A673 (cell line): Measurements from ENCODE around the gene RNF213. TPM values are rescaled to one million over a fixed set of nuclear protein-coding genes. Genes with fewer than 3 reads are reported as not detected.

Experiments
- BruUV-seq: library from RNA; stranded (reverse); fragments of 400-500 nt; replicated peaks from 2 replicates; lab custom pipeline; 2021; lab: Mats Ljungman, UMichigan
- CTCF ChIA-PET: fragments of 300-600 bp; sonication (Branson Sonifier 250); formaldehyde crosslinking; loops from one replicate; lab custom pipeline; 2022; ENCODE audit warnings: antibody characterized with exemption; lab: Charles Lee
- POLR2A ChIA-PET: fragments of 300-600 bp; sonication (Branson Sonifier 250); formaldehyde crosslinking; loops from one replicate; lab custom pipeline; 2022; ENCODE audit warnings: antibody characterized with exemption; ENCODE audit not compliant: low non-redundant PET; lab: Charles Lee
- DNase-seq: peaks from one replicate; pipeline ENCODE4 v3.0.0-alpha.2; 2015; ENCODE audit warnings: low spot score
- H3K27ac ChIP-seq: fragments of 200-600 bp; sonication (generic); 2 replicates; pipeline ENCODE4 v1.5.1; 2016; ENCODE audit warnings: mixed run types, low read depth, mild to moderate bottlenecking, mixed read lengths, antibody characterized with exemption, low read length; ENCODE audit not compliant: poor library complexity, severe bottlenecking
- H3K27me3 ChIP-seq: fragments of 200-600 bp; sonication (generic); replicated peaks from 2 replicates; pipeline ENCODE4 v1.6.1; 2017; ENCODE audit warnings: mixed run types, low read depth, mild to moderate bottlenecking, mixed read lengths, antibody characterized with exemption, low read length; ENCODE audit not compliant: insufficient read depth, poor library complexity
- H3K36me3 ChIP-seq: fragments of 200-600 bp; sonication (generic); 2 replicates; pipeline ENCODE4 v1.6.1; 2016; ENCODE audit warnings: mixed run types, mild to moderate bottlenecking, mixed read lengths, antibody characterized with exemption, low read length; ENCODE audit not compliant: insufficient read depth, poor library complexity, severe bottlenecking
- H3K4me1 ChIP-seq: fragments of 200-600 bp; sonication (generic); 2 replicates; pipeline ENCODE4 v1.6.1; 2017; ENCODE audit warnings: mixed run types, mild to moderate bottlenecking, mixed read lengths, antibody characterized with exemption, low read length; ENCODE audit not compliant: insufficient read depth, poor library complexity, severe bottlenecking
- H3K4me3 ChIP-seq: fragments of 200-600 bp; sonication (generic); 2 replicates; pipeline ENCODE4 v1.5.1; 2016; ENCODE audit warnings: low read depth, mixed run types, mild to moderate bottlenecking, mixed read lengths, low read length; ENCODE audit not compliant: poor library complexity, severe bottlenecking
- H3K9me3 ChIP-seq: fragments of 200-600 bp; sonication (generic); 2 replicates; pipeline ENCODE4 v1.6.1; 2016; ENCODE audit warnings: mixed run types, low read depth, mild to moderate bottlenecking, mixed read lengths, antibody characterized with exemption, low read length; ENCODE audit not compliant: poor library complexity, severe bottlenecking
- CTCF ChIP-seq: fragments of 300-800, 200-600 bp; sonication (generic); conservative IDR thresholded peaks from 2 replicates; pipeline ENCODE4 v1.5.1; 2017; ENCODE audit warnings: low read depth, mild to moderate bottlenecking, antibody characterized with exemption, low read length, moderate library complexity, mixed read lengths
- EZH2 ChIP-seq: fragments of 200-600 bp; sonication (generic); IDR thresholded peaks from 2 replicates; pipeline ENCODE4 v1.6.1; 2017; ENCODE audit warnings: borderline replicate concordance, low read depth, mild to moderate bottlenecking, mixed read lengths, antibody characterized with exemption, low read length; ENCODE audit not compliant: poor library complexity, severe bottlenecking
- intact Hi-C: fragments of 100-400 bp; cut with micrococcal nuclease; formaldehyde crosslinking; loops from one replicate; pipeline ENCODE4 v1.10.0; 2022; ENCODE audit not compliant: unreplicated experiment
- total RNA-seq: library from RNA; stranded (reverse); gene quantifications from 2 replicates; pipeline ENCODE4 v1.2.3, GENCODE V29; 2021

The RNF213 gene
- total RNA-seq, 1 experiment from 2014 or later, result 78.0 TPM

DNA sequence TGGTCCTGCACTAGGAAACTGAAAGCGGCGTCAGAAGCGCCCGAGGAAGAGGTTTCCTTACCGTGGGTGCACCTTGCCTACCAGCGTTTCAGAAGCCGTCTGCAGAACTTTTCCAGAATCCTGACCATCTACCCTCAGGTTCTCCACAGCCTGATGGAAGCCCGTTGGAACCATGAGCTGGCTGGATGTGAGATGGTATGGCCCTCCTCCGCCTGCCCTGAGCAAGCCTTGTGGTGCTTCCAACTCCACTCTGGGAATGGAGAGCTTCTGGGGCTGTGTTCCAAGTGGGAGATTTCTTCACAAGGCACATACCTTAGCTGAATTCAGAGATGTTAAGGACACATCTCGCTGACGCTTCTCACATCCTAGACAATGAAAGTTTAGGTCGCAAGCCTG is 102.5 kb downstream of the RNF213 start:
- intact Hi-C loops, result loop anchor here (2.0 to 5.0 kb wide), 2 partner anchors 166 to 281 kb away; no protein-coding TSS in a partner anchor
- Histone ChIP-seq H3K27me3 (no peaks in the 10 kb centered on the region), H3K36me3 (peaks cover 61% of the 10 kb centered on the region), H3K9me3 (no peaks in the 10 kb centered on the region), H3K27ac (no peak overlapping the region), H3K4me3 (no peak overlapping the region), H3K4me1 (no peaks in the 10 kb centered on the region)
- DNase-seq, result no peak
- no peak for TF ChIP-seq EZH2
- TF ChIP-seq CTCF, result no peak
- POLR2A ChIA-PET, result no interaction called here
- BruUV-seq, result no TSS peak
- CTCF ChIA-PET, result interaction anchor here (0.6 kb wide), 1 partner anchor 66 kb away, joined by 3 read pairs; no protein-coding TSS in a partner anchor

DNA sequence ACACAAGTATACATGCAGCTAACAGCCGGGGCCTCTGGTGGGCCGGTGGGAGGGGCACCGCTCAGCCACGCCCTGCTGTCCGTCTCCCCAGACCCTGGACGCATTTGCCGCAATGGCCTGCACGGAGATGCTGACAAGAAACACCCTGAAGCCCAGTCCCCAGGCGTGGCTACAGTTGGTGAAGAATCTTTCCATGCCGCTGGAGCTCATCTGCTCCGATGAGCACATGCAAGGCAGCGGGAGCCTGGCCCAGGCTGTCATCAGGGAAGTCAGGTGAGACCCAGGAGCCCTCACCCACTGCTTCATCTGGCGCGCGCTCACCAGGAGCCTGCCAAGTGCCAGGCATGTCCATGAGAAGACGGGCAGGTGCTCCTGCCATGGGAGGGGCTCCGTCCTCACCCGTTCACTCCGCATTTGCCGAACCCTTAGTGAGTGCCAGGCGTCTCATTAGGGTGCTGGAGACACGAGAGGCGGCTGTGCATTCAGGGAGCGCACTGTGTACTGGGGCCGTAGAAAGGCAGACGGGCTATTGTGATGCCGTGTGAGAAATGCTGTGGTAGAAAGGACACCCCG is 103.0 kb downstream of the RNF213 start:
- Histone ChIP-seq H3K4me1 (no peaks in the 10 kb centered on the region), H3K4me3 (no peak overlapping the region), H3K36me3 (peaks cover 60% of the 10 kb centered on the region), H3K9me3 (no peaks in the 10 kb centered on the region), H3K27ac (no peak overlapping the region), H3K27me3 (no peaks in the 10 kb centered on the region)
- POLR2A ChIA-PET, result no interaction called here
- no TSS peak for BruUV-seq
- DNase-seq, result no peak
- intact Hi-C loops, result loop anchor here (2.0 to 5.0 kb wide), 2 partner anchors 167 to 281 kb away; no protein-coding TSS in a partner anchor
- no peak for TF ChIP-seq CTCF
- no peak for TF ChIP-seq EZH2
- CTCF ChIA-PET, result interaction anchor here (0.6 kb wide), 1 partner anchor 66 kb away, joined by 3 read pairs; no protein-coding TSS in a partner anchor

DNA sequence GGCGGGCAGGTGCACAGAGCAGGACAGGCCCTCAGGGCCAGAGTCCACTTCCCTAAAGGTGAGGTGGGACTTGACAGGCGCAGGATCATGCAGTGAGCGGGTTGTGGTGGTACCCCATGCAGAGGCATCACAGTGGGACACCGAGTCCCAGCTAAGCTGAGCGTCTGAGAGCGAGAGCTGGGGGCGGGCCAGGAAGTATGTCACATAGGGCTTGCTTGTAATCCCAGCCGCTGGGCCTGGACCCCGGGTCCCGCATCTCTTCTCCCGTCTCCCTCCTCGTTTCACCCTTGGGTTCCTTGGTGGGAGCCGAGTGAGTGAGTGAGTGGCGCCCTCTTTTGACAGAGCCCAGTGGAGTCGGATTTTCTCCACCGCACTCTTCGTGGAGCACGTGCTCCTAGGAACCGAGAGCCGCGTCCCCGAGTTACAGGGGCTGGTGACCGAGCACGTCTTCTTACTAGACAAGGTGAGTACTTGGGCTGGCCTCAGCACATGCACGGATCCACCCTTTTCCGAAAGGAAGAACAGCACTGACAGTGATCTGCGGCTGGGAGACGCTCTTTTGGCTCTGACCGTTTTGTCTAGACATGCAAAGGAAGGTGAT is 103.5 kb downstream of the RNF213 start:
- Histone ChIP-seq H3K36me3 (peaks cover 56% of the 10 kb centered on the region), H3K4me1 (no peaks in the 10 kb centered on the region), H3K4me3 (no peak overlapping the region), H3K27ac (no peak overlapping the region), H3K27me3 (no peaks in the 10 kb centered on the region), H3K9me3 (no peaks in the 10 kb centered on the region)
- POLR2A ChIA-PET, result no interaction called here
- intact Hi-C loops, result loop anchor here (5.0 kb wide), 1 partner anchor 282 kb away; no protein-coding TSS in a partner anchor
- no TSS peak for BruUV-seq
- CTCF ChIA-PET, result no interaction called here
- TF ChIP-seq EZH2, result no peak
- TF ChIP-seq CTCF, result peak; percentile 64
- peak; percentile 59 for DNase-seq
